ENCODE data around the gene DRD2. TPM values are rescaled to one million over a fixed set of nuclear protein-coding genes. Genes with fewer than 3 reads are reported as not detected.

The DRD2 gene
- total and polyA plus RNA-seq, 12 donors, result 0.01 to 0.09 TPM; not detected in 10

GRCh38 chr11:113400631-113401230, 74.5 kb downstream of the DRD2 start:
- H3K4me3 ChIP-seq, result no peak overlapping the region
- intact Hi-C loops (cut with DNase I), result no loop called here
- WGBS, 2 donors, result 66 to 74% methylated on average over 5 of the region's 5 CpGs
- ATAC-seq, result no peak
- no peak for TF ChIP-seq CTCF (IDR thresholded peaks at IDR 0.05)
- H3K4me1 ChIP-seq, result peaks cover 0 to 3% (median 0%) of the 10 kb centered on the region in 9 donors
- no peaks in the 10 kb centered on the region for H3K36me3 ChIP-seq
- no peak overlapping the region for H3K27ac ChIP-seq
- DNase-seq, result no peak
- no peaks in the 10 kb centered on the region for H3K9me3 ChIP-seq
- H3K27me3 ChIP-seq, result no peaks in the 10 kb centered on the region

DNA sequence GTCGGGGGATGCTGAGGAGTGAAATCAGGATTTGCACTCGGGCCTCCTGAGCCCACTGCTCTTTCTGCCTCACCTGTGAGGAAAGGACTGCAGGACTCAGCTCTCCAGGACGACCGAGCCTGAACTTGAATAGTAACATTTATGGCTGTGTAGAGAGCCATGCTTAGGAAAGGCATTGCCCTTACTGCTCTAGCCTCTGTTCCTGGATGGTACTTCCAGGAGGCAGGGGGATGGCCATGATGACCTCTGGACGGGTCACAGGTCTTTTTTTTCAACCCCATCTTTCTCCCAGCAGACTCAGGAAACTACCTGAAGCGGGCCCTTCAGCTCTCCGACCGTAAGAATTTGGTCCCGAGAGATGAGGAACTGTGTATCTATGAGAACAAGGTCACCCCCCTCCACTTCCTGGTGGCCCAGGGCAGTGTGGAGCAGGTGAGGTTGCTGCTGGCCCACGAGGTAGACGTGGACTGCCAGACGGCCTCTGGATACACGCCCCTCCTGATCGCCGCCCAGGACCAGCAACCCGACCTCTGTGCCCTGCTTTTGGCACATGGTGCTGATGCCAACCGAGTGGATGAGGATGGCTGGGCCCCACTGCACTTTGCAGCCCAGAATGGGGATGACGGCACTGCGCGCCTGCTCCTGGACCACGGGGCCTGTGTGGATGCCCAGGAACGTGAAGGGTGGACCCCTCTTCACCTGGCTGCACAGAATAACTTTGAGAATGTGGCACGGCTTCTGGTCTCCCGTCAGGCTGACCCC, 76.3 kb downstream of the DRD2 start:
- no peaks in the 10 kb centered on the region for H3K36me3 ChIP-seq
- H3K4me3 ChIP-seq, result no peak overlapping the region
- peaks cover 0 to 3% (median 0%) of the 10 kb centered on the region in 9 donors for H3K4me1 ChIP-seq
- ATAC-seq, result no peak
- no peak for TF ChIP-seq CTCF (IDR thresholded peaks at IDR 0.05)
- H3K9me3 ChIP-seq, result no peaks in the 10 kb centered on the region
- intact Hi-C loops (cut with DNase I), result no loop called here
- DNase-seq, result no peak
- WGBS, 2 donors, result 88 to 91% methylated on average over 24 of the region's 24 CpGs
- no peak overlapping the region for H3K27ac ChIP-seq
- no peaks in the 10 kb centered on the region for H3K27me3 ChIP-seq

GRCh38 chr11:113397821-113398220, 77.4 kb downstream of the DRD2 start:
- Histone ChIP-seq H3K4me3 (no peak overlapping the region), H3K9me3 (no peaks in the 10 kb centered on the region), H3K36me3 (no peaks in the 10 kb centered on the region), H3K27ac (no peak overlapping the region), H3K4me1 (peaks cover 0 to 3% (median 0%) of the 10 kb centered on the region in 9 donors), H3K27me3 (no peaks in the 10 kb centered on the region)
- 86 to 94% methylated on average over 4 of the region's 4 CpGs for WGBS, 2 donors
- ATAC-seq (no peak), DNase-seq (no peak)
- TF ChIP-seq CTCF (IDR thresholded peaks at IDR 0.05), result no peak
- intact Hi-C loops (cut with DNase I), result no loop called here

DNA sequence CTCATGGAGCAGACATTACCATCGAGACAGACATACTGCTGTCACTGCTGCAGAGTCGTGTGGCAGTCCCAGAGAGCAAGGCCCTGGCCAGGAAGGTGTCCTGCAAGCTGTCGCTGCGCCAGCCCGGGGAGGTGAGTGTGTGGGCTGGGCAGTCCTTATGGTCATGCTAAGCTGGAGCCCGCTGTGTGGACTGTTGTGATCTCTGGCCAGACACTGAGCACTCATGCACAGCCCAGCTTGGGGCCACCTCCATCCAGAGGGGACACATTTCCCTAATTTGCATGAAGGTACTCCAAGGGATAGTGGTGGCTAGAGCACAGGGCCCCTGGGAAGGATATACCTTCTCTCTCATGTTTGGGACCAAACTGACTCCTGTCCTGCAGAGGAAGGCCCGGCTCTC, 78.0 kb downstream of the DRD2 start:
- no peak for ATAC-seq
- intact Hi-C loops (cut with DNase I), result no loop called here

More for the DNA sequence above, 78.0 kb downstream of the DRD2 start:
- Histone ChIP-seq H3K4me3 (no peak overlapping the region), H3K36me3 (no peaks in the 10 kb centered on the region), H3K27ac (no peak overlapping the region), H3K4me1 (peaks cover 0 to 3% (median 0%) of the 10 kb centered on the region in 9 donors), H3K27me3 (no peaks in the 10 kb centered on the region), H3K9me3 (no peaks in the 10 kb centered on the region)
- 74 to 80% methylated on average over 7 of the region's 7 CpGs for WGBS, 2 donors
- DNase-seq, result no peak
- no peak for TF ChIP-seq CTCF (IDR thresholded peaks at IDR 0.05)

All from heart right ventricle (tissue), 16 donors.